IPS-NIHi11 (cell line): Measurements from ENCODE around the gene JAK3.
A peak's percentile ranks its signal among the peaks of the same experiment; 100 is the strongest.
"Not testable (repeated sequence)": the region's sequence is repeated elsewhere in the genome, so short reads cannot be mapped to it uniquely, and the experiment has no call there.

ENCODE experiments used
- DNase-seq: peaks from one replicate; pipeline ENCODE4 v3.0.0; 2012; ENCODE audit warnings: mixed read lengths, low spot score

Gene JAK3

GRCh38 chr19:17803264-17803896, 44.4 kb downstream of the JAK3 start:
- no peak for DNase-seq

GRCh38 chr19:17802137-17802858, 45.5 kb downstream of the JAK3 start:
- DNase-seq = no peak

- DNase-seq = not testable (repeated sequence)
Measured at GRCh38 chr19:17798599-17798998, 49.2 kb downstream of the JAK3 start.

GRCh38 chr19:17797424-17798201, 50.2 kb downstream of the JAK3 start:
- DNase-seq = no peak

- DNase-seq = no peak
Measured at GRCh38 chr19:17796838-17797423, 50.9 kb downstream of the JAK3 start.

- no peak for DNase-seq
Measured at GRCh38 chr19:17796013-17796837, 51.6 kb downstream of the JAK3 start.

GRCh38 chr19:17795495-17795856, 52.3 kb downstream of the JAK3 start:
- no peak for DNase-seq

- DNase-seq = peak; percentile 78
Measured at GRCh38 chr19:17794731-17795494, 52.9 kb downstream of the JAK3 start, which contains the start of gene B3GNT3. TSS of gene B3GNT3 (plus strand) at chr19:17795138. CDS start at chr19:17807808, 12,670 bp downstream.

GRCh38 chr19:17794412-17794730, 53.4 kb downstream of the JAK3 start:
- no peak for DNase-seq

GRCh38 chr19:17790059-17790780, 57.6 kb downstream of the JAK3 start:
- no peak for DNase-seq

GRCh38 chr19:17788632-17789031, 59.1 kb downstream of the JAK3 start:
- no peak for DNase-seq

- no peak for DNase-seq
Measured at GRCh38 chr19:17787274-17787913, 60.4 kb downstream of the JAK3 start.

GRCh38 chr19:17784201-17785008, 63.4 kb downstream of the JAK3 start:
- DNase-seq = peak; percentile 87

- DNase-seq = not testable (repeated sequence)
Measured at GRCh38 chr19:17783721-17784120, 64.1 kb downstream of the JAK3 start.

- no peak for DNase-seq
Measured at GRCh38 chr19:17780781-17781180, 67.0 kb downstream of the JAK3 start.

GRCh38 chr19:17778968-17779929, 68.5 kb downstream of the JAK3 start:
- peak; percentile 83 for DNase-seq

- peak; percentile 90 for DNase-seq
Measured at GRCh38 chr19:17778251-17778967, 69.4 kb downstream of the JAK3 start.
